ENCODE measurements around the gene SEPHS1. TPM values are rescaled to one million over a fixed set of nuclear protein-coding genes. Genes with fewer than 3 reads are reported as not detected.

SEPHS1 gene, protein sequence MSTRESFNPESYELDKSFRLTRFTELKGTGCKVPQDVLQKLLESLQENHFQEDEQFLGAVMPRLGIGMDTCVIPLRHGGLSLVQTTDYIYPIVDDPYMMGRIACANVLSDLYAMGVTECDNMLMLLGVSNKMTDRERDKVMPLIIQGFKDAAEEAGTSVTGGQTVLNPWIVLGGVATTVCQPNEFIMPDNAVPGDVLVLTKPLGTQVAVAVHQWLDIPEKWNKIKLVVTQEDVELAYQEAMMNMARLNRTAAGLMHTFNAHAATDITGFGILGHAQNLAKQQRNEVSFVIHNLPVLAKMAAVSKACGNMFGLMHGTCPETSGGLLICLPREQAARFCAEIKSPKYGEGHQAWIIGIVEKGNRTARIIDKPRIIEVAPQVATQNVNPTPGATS
- 10 to 100 TPM; 21.9 to 50.5 (median 37.8) TPM for total RNA-seq

DNA sequence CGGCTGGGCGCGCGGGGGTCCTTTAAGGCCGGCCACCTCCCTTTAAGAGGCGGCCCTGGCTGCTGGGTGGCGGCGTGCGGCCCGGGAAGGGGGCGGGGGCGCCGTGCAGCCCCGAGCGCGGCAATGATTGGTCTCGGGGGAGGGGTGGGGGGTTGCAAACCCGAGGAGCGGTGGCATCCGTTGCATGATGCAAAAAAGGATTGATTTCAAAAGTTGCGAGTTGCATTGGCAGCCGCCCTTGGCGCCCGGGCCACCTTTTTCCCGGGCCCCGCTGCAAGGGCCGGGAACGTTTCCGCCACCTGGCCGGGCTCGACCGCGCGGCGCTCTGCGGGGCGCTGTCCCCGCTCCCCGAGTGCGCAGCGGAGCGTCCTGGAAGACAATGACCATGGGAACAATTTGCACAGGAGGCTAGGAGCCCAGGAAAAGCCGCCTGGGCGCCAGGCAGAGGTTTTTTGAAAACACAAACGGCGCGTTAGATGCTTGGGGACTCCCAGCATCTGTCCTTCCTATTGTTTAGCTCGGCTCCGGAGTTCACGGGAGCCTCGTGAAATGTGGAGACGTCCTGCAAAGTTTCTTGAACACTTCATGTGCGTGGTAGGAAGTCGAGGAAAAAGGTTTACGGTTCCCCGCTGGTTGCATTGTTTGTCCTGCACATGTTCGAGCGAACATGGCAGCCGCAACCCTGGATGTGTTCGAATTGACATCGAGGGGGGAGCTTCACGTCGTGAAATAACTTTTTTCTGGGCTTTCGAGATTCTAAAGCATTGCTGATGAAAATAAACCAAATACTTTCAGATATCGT lies at the start of gene SEPHS1:
Gene SEPHS1, minus strand, starts transcription at position 78 of the 802 bp plus-strand sequence. CDS start 3,343 bp downstream, outside the sequence.
- TF ChIP-seq, protein P1, sequence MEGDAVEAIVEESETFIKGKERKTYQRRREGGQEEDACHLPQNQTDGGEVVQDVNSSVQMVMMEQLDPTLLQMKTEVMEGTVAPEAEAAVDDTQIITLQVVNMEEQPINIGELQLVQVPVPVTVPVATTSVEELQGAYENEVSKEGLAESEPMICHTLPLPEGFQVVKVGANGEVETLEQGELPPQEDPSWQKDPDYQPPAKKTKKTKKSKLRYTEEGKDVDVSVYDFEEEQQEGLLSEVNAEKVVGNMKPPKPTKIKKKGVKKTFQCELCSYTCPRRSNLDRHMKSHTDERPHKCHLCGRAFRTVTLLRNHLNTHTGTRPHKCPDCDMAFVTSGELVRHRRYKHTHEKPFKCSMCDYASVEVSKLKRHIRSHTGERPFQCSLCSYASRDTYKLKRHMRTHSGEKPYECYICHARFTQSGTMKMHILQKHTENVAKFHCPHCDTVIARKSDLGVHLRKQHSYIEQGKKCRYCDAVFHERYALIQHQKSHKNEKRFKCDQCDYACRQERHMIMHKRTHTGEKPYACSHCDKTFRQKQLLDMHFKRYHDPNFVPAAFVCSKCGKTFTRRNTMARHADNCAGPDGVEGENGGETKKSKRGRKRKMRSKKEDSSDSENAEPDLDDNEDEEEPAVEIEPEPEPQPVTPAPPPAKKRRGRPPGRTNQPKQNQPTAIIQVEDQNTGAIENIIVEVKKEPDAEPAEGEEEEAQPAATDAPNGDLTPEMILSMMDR (IDR thresholded peaks at IDR 0.05; ENCODE audit: low read depth): no peak

DNA sequence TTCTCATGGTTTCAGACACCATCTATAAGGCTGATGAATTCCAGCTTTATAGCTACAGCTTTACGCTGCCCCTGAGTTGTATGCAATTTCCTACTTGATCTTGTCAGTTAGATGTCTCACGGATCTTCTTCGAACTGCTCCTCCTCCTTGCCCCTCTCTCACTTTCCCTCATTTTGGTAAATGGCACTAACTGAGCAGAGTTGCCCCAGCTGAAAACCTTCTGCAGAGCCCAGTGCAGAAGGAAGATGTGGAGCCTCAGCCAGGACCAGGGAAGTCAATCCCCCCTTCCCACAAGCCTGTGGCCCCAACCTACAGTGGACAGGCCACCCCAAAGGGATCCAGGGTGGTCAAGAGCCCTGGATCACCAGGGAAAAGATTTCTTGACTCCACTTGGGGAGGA lies 49.0 kb upstream of the SEPHS1 start:
- TF ChIP-seq, protein P1 (IDR thresholded peaks at IDR 0.05; ENCODE audit: low read depth): no peak

DNA sequence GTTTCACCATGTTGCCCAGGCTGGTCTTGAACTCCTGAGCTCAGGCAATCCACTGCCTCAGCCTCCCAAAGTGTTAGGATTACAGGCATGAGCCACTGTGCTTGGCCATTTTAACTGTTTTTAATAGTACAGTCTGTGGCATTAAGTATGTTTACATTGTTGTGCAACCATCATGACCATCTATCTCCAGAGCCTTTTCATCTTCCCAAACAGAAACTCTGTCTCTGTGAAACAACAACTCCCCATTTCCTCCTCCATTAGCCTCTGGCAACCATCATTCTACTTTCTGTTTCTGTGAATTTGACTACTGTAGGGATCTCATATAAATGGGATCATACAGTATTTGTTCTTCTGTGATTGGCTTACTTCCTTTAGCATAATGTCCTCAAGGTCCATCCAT lies 48.3 kb upstream of the SEPHS1 start:
- TF ChIP-seq, protein P1 (IDR thresholded peaks at IDR 0.05; ENCODE audit: low read depth): no peak

DNA sequence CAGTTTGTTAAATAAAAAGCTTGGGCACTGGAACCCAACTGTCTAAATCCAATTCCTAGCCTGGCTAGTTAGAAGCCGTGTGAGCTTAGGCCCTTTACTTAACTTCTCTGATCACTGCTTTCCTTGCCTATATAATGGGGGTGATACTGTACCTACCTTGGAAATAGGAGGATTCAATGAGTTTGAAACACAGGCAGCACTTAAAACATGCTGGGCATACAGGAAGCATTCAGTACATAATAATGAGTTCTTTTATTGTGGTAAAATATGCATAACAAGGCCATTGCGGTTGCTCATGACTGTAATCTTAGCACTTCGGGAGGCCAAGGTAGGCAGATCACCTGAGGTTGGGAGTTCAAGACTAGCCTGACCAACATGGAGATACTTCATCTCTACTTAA lies 47.4 kb upstream of the SEPHS1 start:
- TF ChIP-seq, protein P1 (IDR thresholded peaks at IDR 0.05; ENCODE audit: low read depth): no peak

DNA sequence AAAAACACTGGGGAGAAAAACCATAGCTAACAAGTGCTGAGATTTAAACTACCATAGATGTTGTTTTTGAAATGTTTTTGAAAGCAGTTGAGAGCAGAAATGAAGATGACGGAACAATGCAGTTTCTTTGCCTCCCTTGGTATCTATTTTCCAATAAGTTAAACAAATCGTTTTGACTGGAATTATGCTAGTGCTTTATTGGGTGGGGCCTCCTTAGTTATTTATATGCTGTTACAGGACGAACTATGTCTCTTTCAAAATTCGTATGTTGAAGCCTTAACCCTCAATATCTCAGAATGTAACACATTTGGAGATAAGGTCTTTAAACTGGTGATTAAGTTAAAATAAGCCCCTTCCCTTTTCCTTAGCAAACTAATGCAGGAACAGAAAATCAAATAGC lies 45.5 kb upstream of the SEPHS1 start:
- TF ChIP-seq, protein P1 (IDR thresholded peaks at IDR 0.05; ENCODE audit: low read depth): no peak

DNA sequence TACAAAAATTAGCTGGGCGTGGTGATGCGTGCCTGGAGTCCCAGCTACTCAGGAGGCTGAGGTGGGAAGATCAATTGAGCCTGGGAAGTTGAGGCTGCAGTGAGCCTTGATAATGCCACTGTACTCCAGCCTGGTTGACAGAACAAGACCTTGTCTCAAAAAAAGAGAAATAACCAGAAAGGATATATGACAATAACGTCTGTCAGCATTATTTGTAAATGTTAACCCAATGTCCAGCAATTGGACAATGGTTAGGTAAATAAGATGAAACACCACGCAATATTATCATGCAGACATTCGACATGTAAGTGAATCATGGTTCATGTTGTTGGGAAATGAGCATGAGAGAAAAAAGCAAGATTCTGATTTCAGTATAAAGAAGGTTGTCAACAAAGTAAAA lies 44.6 kb upstream of the SEPHS1 start:
- TF ChIP-seq, protein P1 (IDR thresholded peaks at IDR 0.05; ENCODE audit: low read depth): no peak
